ENCODE measurements around the gene AOC1.

The AOC1 gene

GRCh38 chr7:150858236-150859197 lies 6.2 kb downstream of the AOC1 start:
- no peak for DNase-seq

DNA sequence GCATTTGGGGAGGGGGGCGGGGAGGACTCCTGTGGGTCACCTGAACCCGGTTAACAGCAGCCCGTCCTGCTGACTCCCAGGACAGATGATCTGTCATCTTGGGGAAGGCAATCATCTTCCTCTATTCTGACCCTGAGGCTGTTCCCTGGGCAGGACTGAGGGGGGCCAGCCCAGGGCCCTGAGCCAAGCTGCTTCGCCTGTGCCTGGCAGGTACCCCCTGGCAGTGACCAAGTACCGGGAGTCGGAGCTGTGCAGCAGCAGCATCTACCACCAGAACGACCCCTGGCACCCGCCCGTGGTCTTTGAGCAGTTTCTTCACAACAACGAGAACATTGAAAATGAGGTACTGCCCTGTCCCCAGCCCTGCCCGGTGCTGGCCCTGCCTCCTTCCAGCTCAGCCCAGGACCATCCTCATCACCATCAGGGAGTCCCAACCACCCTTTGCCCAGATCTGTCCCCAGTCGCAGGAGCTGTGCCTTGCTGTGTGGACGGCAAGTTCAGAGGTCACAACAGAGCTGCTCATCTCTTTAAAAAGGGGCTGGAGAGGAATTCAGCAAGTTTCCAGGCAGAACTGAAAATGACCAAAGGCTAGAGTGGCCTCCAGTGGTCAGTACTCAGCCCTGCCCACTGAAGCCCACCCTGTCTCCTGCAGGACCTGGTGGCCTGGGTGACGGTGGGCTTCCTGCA lies 8.1 kb downstream of the AOC1 start:
- no peak for DNase-seq

- no peak for DNase-seq
Measured at GRCh38 chr7:150860978-150861295, 8.6 kb downstream of the AOC1 start.

- DNase-seq: no peak
Measured at GRCh38 chr7:150862356-150862755, 10.0 kb downstream of the AOC1 start.

GRCh38 chr7:150863946-150864345 lies 11.6 kb downstream of the AOC1 start:
- DNase-seq: no peak

- DNase-seq: no peak
Measured at GRCh38 chr7:150866932-150867564, 14.7 kb downstream of the AOC1 start.

- DNase-seq: no peak
Measured at GRCh38 chr7:150867605-150868004, 15.3 kb downstream of the AOC1 start.

- no peak for DNase-seq
Measured at GRCh38 chr7:150869467-150869866, 17.1 kb downstream of the AOC1 start.

- DNase-seq: no peak
Measured at GRCh38 chr7:150871601-150872000, 19.3 kb downstream of the AOC1 start.

- DNase-seq: no peak
Measured at GRCh38 chr7:150874401-150875198, 22.3 kb downstream of the AOC1 start.

DNA sequence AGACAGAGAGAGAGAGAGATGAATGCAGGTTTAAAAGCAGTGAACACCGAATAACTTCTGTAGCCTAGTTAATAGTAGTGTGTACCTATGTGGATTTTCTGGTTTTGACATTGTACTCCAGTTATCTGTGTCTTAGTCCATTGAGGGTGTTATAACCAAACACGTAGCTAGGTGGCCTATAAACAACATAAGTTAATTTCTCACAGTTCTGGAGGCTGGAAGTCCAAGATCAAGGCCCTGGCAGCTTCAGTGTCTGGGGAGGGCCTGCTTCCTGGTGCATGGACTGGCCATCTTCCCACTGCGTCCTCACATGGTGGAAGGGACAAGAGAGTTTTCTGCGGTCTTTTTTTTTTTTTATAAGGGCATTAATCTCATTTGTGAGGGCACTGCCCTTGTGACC lies 23.5 kb downstream of the AOC1 start:
- no peak for DNase-seq

DNA sequence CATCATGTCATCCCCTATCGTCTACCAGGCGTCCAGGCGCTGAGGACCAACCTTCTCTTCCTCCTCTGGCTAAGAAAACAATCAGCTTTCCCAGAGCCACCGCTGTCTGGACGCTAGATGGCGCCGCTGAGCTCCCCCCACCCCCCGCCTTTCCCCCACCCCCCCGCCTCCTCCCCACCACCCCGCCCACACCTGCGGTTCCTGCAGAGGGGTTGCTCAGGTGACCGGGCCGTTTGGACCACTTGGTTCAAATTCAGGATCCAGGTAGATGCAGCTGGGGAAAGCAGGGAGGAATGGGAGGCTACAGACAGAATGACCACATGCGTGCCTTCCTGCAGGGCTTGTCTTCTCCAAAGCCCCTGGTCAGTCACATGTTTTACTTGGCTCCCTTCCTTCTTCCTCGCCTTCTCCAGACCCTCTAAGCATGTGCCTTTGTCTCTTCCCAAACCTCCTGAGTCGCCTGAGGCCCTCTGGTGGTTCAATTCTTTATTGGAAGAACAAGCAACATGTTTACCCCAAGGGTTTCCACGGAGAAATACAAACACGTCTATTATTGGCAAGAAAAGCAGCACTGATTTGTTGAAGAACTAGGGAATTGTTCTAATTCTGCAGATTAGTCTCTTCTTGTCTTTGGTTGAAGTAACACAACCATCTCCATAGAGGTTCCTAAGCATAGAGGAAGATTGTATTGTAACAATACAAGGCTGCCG lies 24.7 kb downstream of the AOC1 start:
- DNase-seq: peak; percentile 95

DNA sequence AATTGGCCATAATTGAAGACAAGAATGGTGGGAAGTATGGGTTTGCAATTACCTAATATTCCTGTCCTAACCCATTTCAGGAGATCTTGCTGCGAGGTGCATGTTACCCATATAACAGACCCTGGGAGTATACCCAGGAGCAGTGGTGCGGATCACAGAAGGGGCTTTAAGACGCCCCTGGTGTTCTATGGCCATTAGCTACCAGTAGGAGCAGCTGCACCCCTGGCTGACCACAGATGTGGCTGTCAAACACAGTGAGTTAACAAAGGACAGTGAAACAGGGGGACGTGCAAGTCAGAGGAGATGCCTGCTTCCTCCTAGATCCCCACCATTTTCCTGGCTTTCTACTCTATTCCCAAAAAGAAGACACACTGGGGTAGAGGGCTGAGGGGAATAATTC lies 25.2 kb downstream of the AOC1 start:
- DNase-seq: no peak

GRCh38 chr7:150879345-150879744 lies 27.0 kb downstream of the AOC1 start:
- no peak for DNase-seq

GRCh38 chr7:150881189-150881588 lies 28.9 kb downstream of the AOC1 start:
- no peak for DNase-seq

DNA sequence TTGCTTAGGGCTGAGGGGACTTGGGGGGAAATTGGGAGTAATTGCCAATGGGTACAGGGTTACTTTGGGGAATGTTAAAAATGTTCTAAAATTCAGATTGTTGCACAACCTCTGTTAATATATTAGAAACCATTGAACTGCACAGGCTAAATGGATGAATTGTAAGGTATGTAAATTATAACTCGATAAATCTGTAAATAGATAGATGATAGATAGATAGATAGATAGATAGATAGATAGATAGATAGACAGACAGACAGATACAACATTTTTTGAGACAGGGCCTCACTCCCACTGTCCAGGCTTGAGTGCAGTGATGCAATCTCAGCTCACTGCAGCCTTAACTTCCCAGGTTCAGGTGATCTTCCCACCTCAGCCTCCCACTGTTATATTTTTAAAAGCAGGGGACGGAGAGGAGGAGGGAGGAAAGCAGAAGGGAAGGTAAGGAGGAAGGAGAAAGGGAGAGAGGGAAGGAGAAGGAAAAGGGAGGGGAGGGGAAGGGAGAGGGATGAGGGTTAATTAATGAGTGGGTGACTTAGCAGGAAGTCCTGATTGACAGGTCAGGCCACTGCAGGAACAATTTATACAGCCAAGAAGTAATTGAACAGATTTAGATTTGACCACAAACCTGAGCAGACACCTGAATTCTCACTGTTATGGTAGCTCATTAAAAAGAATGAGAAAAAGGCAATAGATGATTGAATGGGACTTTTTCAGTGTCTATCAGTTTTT lies 38.7 kb downstream of the AOC1 start:
- no peak for DNase-seq

- DNase-seq: no peak
Measured at GRCh38 chr7:150891740-150892139, 39.4 kb downstream of the AOC1 start.

GRCh38 chr7:150895809-150896208 lies 43.5 kb downstream of the AOC1 start:
- no peak for DNase-seq

GRCh38 chr7:150896562-150897209 lies 44.4 kb downstream of the AOC1 start:
- DNase-seq: no peak

DNA sequence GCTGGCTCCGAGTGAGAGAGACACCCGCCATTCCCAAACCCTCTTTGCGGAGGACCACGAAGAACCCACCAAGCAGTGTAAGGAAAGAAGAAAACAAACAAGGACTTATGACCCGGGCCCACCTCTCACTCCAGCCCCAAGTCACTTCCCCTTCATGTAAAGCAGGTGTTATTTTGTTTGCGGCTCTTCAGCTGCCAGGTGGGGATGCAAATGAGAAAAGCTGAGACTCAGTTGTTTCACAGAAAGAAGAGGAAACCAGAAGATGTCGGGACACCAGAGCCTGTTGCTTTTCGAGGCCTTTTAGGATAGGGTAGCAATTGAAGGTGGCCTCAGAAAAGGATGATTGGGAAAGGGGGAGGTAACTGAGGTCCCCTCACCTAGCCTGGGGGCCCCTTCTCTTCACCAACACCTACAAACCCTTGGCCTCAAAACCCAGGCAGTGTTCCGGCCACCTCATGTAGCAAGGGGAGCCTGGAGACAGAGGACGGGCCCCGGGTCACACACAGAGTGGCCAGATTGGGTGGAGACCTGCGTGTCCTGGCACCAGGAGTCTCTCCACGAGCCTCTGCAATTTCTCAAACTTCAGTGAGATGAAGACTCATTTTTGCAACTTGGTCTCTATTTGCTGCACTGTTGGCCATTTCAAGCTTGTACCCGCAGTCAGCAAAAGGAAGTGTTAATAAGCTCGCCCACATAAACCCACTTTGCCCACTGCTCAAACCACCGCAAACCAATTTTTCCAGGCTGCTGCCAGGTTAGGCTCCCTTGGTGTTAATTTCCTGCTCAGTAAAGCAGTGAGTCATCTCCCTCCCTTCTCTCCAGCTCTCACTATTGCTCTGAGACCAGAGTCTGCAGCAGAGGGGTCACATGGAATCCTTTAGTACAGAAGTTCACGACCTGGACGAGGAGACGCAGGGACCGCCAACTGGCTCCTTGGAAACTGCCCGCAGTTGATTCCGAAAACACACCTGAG lies 45.5 kb downstream of the AOC1 start:
- no peak for DNase-seq
